ENCODE measurements around the gene NAALADL1. TPM values are rescaled to one million over a fixed set of nuclear protein-coding genes. Genes with fewer than 3 reads are reported as not detected.

NAALADL1 gene
- total and polyA plus RNA-seq, 9 of the 15 experiments (the other 6 are each of a cell fraction or from before 2014, with no cell fraction given): 0.06 to 0.72 (median 0.22) TPM; not detected in 4

GRCh38 chr11:65013888-65014725, 44.2 kb downstream of the NAALADL1 start, which contains the start of gene ARL2 (continued):
- TF ChIP-seq SNRNP70 (optimal IDR thresholded peaks at IDR 0.05; ENCODE audit: low read depth, low read length) (no peak), SOX6 (IDR thresholded peaks at IDR 0.05) (peak; percentile 22; the same call in 1 of the 2 replicates), E4F1 (CRISPR knock-in tag; IDR thresholded peaks at IDR 0.05; ENCODE audit: borderline replicate concordance) (no peak), BACH1 (tag; IDR thresholded peaks at IDR 0.05) (no peak), MLLT1 (IDR thresholded peaks at IDR 0.05) (peak; percentile 48 to 53; a peak in 2 of 4 replicates), PREB (CRISPR knock-in tag; IDR thresholded peaks at IDR 0.05) (no peak; the same call in 1 of the 2 replicates), MYNN (IDR thresholded peaks at IDR 0.05) (0 out of 2 replicates have a peak, but pooled peaks have one; percentile 34), MYNN (CRISPR knock-in tag; IDR thresholded peaks at IDR 0.05) (no peak), MEF2D (tag; conservative IDR thresholded peaks at IDR 0.05; ENCODE audit: low read depth) (no peak), BRF1 (IDR thresholded peaks at IDR 0.05; ENCODE audit: borderline replicate concordance, extremely low read depth, insufficient read length) (no peak), NFE2L1 (tag; IDR thresholded peaks at IDR 0.05; ENCODE audit: borderline replicate concordance, low read depth) (no peak), PURB (CRISPR knock-in tag; IDR thresholded peaks at IDR 0.05; ENCODE audit: low read depth) (no peak), HDAC2 (IDR thresholded peaks at IDR 0.05) (0 out of 2 replicates have a peak, but pooled peaks have one; percentile 2), HNRNPL (IDR thresholded peaks at IDR 0.05; ENCODE audit: low read depth, low read length) (peak; percentile 78), CBFA2T3 (IDR thresholded peaks at IDR 0.05) (peak; percentile 20; the same call in 1 of the 2 replicates), NUFIP1 (IDR thresholded peaks at IDR 0.05; ENCODE audit: partially characterized antibody) (no peak), RBM17 (IDR thresholded peaks at IDR 0.05; ENCODE audit: borderline replicate concordance, low read depth, low read length) (no peak), ZNF165 (CRISPR knock-in tag; IDR thresholded peaks at IDR 0.05; ENCODE audit: borderline replicate concordance) (peak; percentile 41; the same call in 1 of the 2 replicates), CREB1 (IDR thresholded peaks at IDR 0.05) (no peak; the same call in 1 of the 2 replicates), CREB1 (CRISPR knock-in tag; IDR thresholded peaks at IDR 0.05) (peak; percentile 89), ZNF644 (tag; IDR thresholded peaks at IDR 0.05; ENCODE audit: low read depth) (0 out of 2 replicates have a peak, but pooled peaks have one; percentile 3), ZNF445 (CRISPR knock-in tag; IDR thresholded peaks at IDR 0.05; ENCODE audit: low read depth) (no peak), ZNF696 (CRISPR knock-in tag; conservative IDR thresholded peaks at IDR 0.05) (no peak), E2F3 (CRISPR knock-in tag; IDR thresholded peaks at IDR 0.05) (peak; percentile 57; the same call in 1 of the 2 replicates), PHF8 (IDR thresholded peaks at IDR 0.05; ENCODE audit: borderline replicate concordance, low read length) (peak; percentile 76; the same call in 1 of the 2 replicates), LARP7 (IDR thresholded peaks at IDR 0.05) (no peak)

Data from K562 (cell line).